Activated B cell treated with CpG ODN at 0.5 μM for 24 hours (primary cell): Measurements from ENCODE around the gene PRTFDC1. TPM values are rescaled to one million over a fixed set of nuclear protein-coding genes. Genes with fewer than 3 reads are reported as not detected.

ENCODE experiments used
- ATAC-seq: fragments of 200-7000 bp; cut with Tn5 transposase; one replicate; pipeline ENCODE4 v1.10.0; 2021; ENCODE audit warnings: low read depth, mild to moderate bottlenecking, moderate library complexity
- CTCF ChIA-PET: fragments of 350-600 bp; sonication (Branson Sonifier 250); formaldehyde crosslinking; loops from one replicate; lab custom pipeline; 2021; ENCODE audit warnings: antibody characterized with exemption; lab: Charles Lee
- POLR2A ChIA-PET: fragments of 350-600 bp; sonication (Branson Sonifier 250); formaldehyde crosslinking; loops from one replicate; lab custom pipeline; 2021; ENCODE audit warnings: antibody characterized with exemption; lab: Charles Lee
- DNase-seq: peaks from one replicate; pipeline ENCODE4 v3.0.0; 2022
- H3K27ac Mint-ChIP-seq: one replicate; pipeline ENCODE4 v1.8.0; 2020; ENCODE audit warnings: mixed read lengths
- H3K27me3 Mint-ChIP-seq: one replicate; pipeline ENCODE4 v1.8.0; 2021; ENCODE audit warnings: mixed read lengths
- H3K36me3 Mint-ChIP-seq: one replicate; pipeline ENCODE4 v1.8.0; 2021; ENCODE audit warnings: low read depth, mixed read lengths
- H3K4me1 Mint-ChIP-seq: one replicate; pipeline ENCODE4 v1.8.0; 2021; ENCODE audit warnings: mixed read lengths
- H3K4me3 Mint-ChIP-seq: one replicate; pipeline ENCODE4 v1.8.0; 2020; ENCODE audit warnings: mild to moderate bottlenecking, mixed read lengths
- H3K9me3 Mint-ChIP-seq: one replicate; pipeline ENCODE4 v1.8.0; 2020; ENCODE audit warnings: mixed read lengths
- CTCF ChIP-seq: fragments of 200-600 bp; IDR thresholded peaks from one replicate; pipeline ENCODE4 v1.8.0; 2022; ENCODE audit warnings: antibody characterized with exemption, mild to moderate bottlenecking
- intact Hi-C: fragments of 100-400 bp; cut with micrococcal nuclease; formaldehyde crosslinking; loops from one replicate; pipeline ENCODE4 v1.15.1; 2024
- total RNA-seq: library from RNA; stranded (reverse); gene quantifications from 2 replicates; pipeline ENCODE4 v1.2.3, GENCODE V29; 2022

Gene PRTFDC1
- total RNA-seq, 1 donor from 2014 or later, result not detected

- ATAC-seq, result no peak
- intact Hi-C loops, result no loop called here
- ChIA-PET CTCF (no interaction called here), POLR2A (no interaction called here)
- no peak overlapping the region for H3K27ac Mint-ChIP-seq
- no peaks in the 10 kb centered on the region for H3K36me3 Mint-ChIP-seq
- no peaks in the 10 kb centered on the region for H3K27me3 Mint-ChIP-seq
- H3K4me1 Mint-ChIP-seq, result no peaks in the 10 kb centered on the region
- DNase-seq, result no peak
- TF ChIP-seq CTCF, result no peak
- no peak overlapping the region for H3K4me3 Mint-ChIP-seq
- no peaks in the 10 kb centered on the region for H3K9me3 Mint-ChIP-seq
Measured at GRCh38 chr10:24813856-24814255, 138.6 kb downstream of the PRTFDC1 start.

- DNase-seq (no peak), ATAC-seq (no peak)
- CTCF ChIA-PET, result no interaction called here
- no peak for TF ChIP-seq CTCF
- intact Hi-C loops, result loop anchor here (10.0 kb wide), 1 partner anchor 59 kb away; no protein-coding TSS in a partner anchor
- Mint-ChIP-seq H3K27ac (no peak overlapping the region), H3K4me1 (no peaks in the 10 kb centered on the region), H3K27me3 (no peaks in the 10 kb centered on the region), H3K4me3 (no peak overlapping the region), H3K36me3 (no peaks in the 10 kb centered on the region), H3K9me3 (no peaks in the 10 kb centered on the region)
- POLR2A ChIA-PET, result no interaction called here
Measured at GRCh38 chr10:24806262-24806661, 146.1 kb downstream of the PRTFDC1 start.

GRCh38 chr10:24804956-24805355 is 147.4 kb downstream of the PRTFDC1 start:
- Mint-ChIP-seq H3K4me1 (no peaks in the 10 kb centered on the region), H3K9me3 (no peaks in the 10 kb centered on the region), H3K27ac (no peak overlapping the region), H3K36me3 (no peaks in the 10 kb centered on the region), H3K27me3 (peaks cover 2% of the 10 kb centered on the region), H3K4me3 (no peak overlapping the region)
- intact Hi-C loops, result loop anchor here (10.0 kb wide), 1 partner anchor 60 kb away; no protein-coding TSS in a partner anchor
- DNase-seq (no peak), ATAC-seq (no peak)
- TF ChIP-seq CTCF, result no peak
- CTCF ChIA-PET, result no interaction called here
- POLR2A ChIA-PET, result no interaction called here

GRCh38 chr10:24804392-24804791 is 148.0 kb downstream of the PRTFDC1 start:
- DNase-seq (no peak), ATAC-seq (no peak)
- Mint-ChIP-seq H3K9me3 (no peaks in the 10 kb centered on the region), H3K27me3 (peaks cover 2% of the 10 kb centered on the region), H3K4me3 (no peak overlapping the region), H3K4me1 (no peaks in the 10 kb centered on the region), H3K36me3 (no peaks in the 10 kb centered on the region), H3K27ac (no peak overlapping the region)
- CTCF ChIA-PET, result no interaction called here
- TF ChIP-seq CTCF, result no peak
- POLR2A ChIA-PET, result no interaction called here
- intact Hi-C loops, result loop anchor here (10.0 kb wide), 1 partner anchor 60 kb away; no protein-coding TSS in a partner anchor

- no peak overlapping the region for H3K27ac Mint-ChIP-seq
- CTCF ChIA-PET, result no interaction called here
- DNase-seq, result no peak
- H3K4me3 Mint-ChIP-seq, result no peak overlapping the region
- no peaks in the 10 kb centered on the region for H3K36me3 Mint-ChIP-seq
- TF ChIP-seq CTCF, result no peak
- H3K27me3 Mint-ChIP-seq, result peaks cover 3% of the 10 kb centered on the region
- H3K4me1 Mint-ChIP-seq, result no peaks in the 10 kb centered on the region
- ATAC-seq, result no peak
- no peaks in the 10 kb centered on the region for H3K9me3 Mint-ChIP-seq
- POLR2A ChIA-PET, result no interaction called here
- intact Hi-C loops, result loop anchor here (10.0 kb wide), 1 partner anchor 62 kb away; no protein-coding TSS in a partner anchor
Measured at GRCh38 chr10:24802378-24802777, 150.0 kb downstream of the PRTFDC1 start.
